PFSK-1 (cell line): ENCODE measurements around the gene PRKN.

Source experiments
- POLR2AphosphoS5 ChIP-seq: IDR thresholded peaks from 2 replicates; pipeline ENCODE4 v1.6.1; 2012; ENCODE audit warnings: low read depth, mild to moderate bottlenecking, control low read depth, low read length, moderate library complexity
- SIN3A ChIP-seq: IDR thresholded peaks from 2 replicates; pipeline ENCODE4 v1.6.1; 2012; ENCODE audit warnings: mild to moderate bottlenecking, low read length, moderate library complexity, borderline replicate concordance; ENCODE audit not compliant: insufficient read depth
- TAF1 ChIP-seq: IDR thresholded peaks from 2 replicates; pipeline ENCODE4 v1.6.1; 2012; ENCODE audit warnings: low read length, control low read depth, borderline replicate concordance; ENCODE audit not compliant: insufficient read depth
- TF ChIP-seq, protein P1 (sequence below), 2 experiments: IDR thresholded peaks; 2 replicates each; pipeline versions ENCODE4 v1.6.1 to v1.8.0; 2011 to 2012; ENCODE audit warnings: low read depth in 2 of 2, low read length in 2 of 2, control low read depth in 1 of 2, inconsistent platforms in 1 of 2, mild to moderate bottlenecking in 1 of 2, moderate library complexity in 1 of 2; ENCODE audit not compliant: insufficient read depth in 1 of 2

GRCh38 chr6:162198925-162199324 is 528.6 kb downstream of the PRKN start:
- TF ChIP-seq TAF1 (no peak), POLR2AphosphoS5 (no peak), SIN3A (no peak)
- TF ChIP-seq, protein P1, sequence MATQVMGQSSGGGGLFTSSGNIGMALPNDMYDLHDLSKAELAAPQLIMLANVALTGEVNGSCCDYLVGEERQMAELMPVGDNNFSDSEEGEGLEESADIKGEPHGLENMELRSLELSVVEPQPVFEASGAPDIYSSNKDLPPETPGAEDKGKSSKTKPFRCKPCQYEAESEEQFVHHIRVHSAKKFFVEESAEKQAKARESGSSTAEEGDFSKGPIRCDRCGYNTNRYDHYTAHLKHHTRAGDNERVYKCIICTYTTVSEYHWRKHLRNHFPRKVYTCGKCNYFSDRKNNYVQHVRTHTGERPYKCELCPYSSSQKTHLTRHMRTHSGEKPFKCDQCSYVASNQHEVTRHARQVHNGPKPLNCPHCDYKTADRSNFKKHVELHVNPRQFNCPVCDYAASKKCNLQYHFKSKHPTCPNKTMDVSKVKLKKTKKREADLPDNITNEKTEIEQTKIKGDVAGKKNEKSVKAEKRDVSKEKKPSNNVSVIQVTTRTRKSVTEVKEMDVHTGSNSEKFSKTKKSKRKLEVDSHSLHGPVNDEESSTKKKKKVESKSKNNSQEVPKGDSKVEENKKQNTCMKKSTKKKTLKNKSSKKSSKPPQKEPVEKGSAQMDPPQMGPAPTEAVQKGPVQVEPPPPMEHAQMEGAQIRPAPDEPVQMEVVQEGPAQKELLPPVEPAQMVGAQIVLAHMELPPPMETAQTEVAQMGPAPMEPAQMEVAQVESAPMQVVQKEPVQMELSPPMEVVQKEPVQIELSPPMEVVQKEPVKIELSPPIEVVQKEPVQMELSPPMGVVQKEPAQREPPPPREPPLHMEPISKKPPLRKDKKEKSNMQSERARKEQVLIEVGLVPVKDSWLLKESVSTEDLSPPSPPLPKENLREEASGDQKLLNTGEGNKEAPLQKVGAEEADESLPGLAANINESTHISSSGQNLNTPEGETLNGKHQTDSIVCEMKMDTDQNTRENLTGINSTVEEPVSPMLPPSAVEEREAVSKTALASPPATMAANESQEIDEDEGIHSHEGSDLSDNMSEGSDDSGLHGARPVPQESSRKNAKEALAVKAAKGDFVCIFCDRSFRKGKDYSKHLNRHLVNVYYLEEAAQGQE (IDR thresholded peaks at IDR 0.05; ENCODE audit: insufficient read depth in 1 of 2, low read depth in 2 of 2, low read length in 2 of 2): no peak
